ENCODE data around the gene MTSS2.

DNA sequence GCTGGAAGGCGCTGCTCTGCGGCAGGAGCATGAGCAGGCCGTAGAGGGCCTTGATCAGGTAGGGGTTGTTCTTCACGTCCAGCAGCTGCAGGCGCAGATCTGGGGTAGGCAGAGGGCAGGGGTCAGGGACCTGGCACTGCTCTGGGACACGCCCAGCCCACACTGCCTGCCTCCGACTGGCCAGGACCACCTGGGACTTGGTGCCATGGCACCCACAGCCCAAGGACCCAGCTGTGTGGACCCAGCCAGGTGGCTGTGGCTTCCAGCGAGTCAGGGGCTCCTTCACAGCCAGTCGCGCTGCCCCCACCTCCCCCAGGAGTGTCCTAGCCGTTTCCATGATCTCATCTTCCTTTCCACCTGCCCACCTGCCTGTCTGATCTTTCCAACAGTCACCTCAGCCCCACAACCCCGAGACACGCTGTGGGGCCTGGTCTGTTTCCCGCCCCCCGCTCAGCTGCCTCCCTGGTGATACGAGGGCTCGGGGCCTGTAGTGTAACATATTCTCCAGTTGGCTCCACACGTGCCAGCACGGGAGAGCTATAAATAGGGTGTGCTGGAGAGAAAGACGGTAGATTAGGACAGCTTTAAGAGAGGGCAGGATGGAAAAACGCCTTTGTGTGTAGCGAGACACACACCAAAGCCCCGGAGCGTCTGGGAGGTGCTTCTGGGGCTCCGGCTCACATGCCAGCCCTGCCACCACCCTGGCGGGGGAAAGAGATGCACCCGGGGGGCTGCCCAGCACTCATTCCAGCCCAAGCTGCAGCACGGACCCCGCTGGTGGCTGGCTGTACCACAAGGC is 7.2 kb upstream of the MTSS2 start:
- TF ChIP-seq, protein P1, sequence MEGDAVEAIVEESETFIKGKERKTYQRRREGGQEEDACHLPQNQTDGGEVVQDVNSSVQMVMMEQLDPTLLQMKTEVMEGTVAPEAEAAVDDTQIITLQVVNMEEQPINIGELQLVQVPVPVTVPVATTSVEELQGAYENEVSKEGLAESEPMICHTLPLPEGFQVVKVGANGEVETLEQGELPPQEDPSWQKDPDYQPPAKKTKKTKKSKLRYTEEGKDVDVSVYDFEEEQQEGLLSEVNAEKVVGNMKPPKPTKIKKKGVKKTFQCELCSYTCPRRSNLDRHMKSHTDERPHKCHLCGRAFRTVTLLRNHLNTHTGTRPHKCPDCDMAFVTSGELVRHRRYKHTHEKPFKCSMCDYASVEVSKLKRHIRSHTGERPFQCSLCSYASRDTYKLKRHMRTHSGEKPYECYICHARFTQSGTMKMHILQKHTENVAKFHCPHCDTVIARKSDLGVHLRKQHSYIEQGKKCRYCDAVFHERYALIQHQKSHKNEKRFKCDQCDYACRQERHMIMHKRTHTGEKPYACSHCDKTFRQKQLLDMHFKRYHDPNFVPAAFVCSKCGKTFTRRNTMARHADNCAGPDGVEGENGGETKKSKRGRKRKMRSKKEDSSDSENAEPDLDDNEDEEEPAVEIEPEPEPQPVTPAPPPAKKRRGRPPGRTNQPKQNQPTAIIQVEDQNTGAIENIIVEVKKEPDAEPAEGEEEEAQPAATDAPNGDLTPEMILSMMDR (IDR thresholded peaks at IDR 0.05; ENCODE audit: insufficient read depth, low read depth, low read length) = no peak
- no peak for TF ChIP-seq EZH2 (IDR thresholded peaks at IDR 0.05; ENCODE audit: insufficient read depth, low read length)
